Measurements from ENCODE around the gene EPB41L4B. TPM values are rescaled to one million over a fixed set of nuclear protein-coding genes. Genes with fewer than 3 reads are reported as not detected.
A peak's percentile ranks its signal among the peaks of the same experiment; 100 is the strongest.

Gene EPB41L4B
- total RNA-seq, 2 donors from 2014 or later, result 87.3 to 151 TPM

DNA sequence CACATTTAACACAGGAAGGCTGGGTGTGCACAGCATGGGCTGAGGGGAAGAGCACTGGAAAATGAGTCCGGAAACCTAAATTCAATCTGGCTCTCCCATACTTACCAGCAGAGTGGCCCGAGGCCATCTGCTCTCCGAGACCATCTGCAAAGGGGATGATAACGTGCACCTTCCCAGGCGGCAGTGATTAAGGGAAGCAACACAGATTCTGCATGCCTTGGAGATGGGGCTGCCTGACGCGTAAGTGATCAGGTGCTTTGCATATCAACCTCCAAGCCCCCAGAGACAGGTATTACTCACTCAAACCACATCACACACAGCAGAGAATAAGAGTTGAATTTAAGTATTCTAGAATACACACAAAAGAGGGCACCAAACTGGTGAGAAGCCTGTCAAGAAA is 9.1 kb downstream of the EPB41L4B start:
- Histone ChIP-seq H3K36me3 (no peaks in the 10 kb centered on the region), H3K27me3 (no peaks in the 10 kb centered on the region), H3K9me3 (no peaks in the 10 kb centered on the region), H3K9ac (ENCODE audit: low read depth in 2 of 2, low read length in 2 of 2) (no peak overlapping the region), H3K4me3 (no peak overlapping the region), H3K27ac (no peak overlapping the region), H3K4me1 (peaks cover 21% of the 10 kb centered on the region)
- DNase-seq, result no peak
- intact Hi-C loops (cut with DNase I), result no loop called here
- TF ChIP-seq, protein P1, sequence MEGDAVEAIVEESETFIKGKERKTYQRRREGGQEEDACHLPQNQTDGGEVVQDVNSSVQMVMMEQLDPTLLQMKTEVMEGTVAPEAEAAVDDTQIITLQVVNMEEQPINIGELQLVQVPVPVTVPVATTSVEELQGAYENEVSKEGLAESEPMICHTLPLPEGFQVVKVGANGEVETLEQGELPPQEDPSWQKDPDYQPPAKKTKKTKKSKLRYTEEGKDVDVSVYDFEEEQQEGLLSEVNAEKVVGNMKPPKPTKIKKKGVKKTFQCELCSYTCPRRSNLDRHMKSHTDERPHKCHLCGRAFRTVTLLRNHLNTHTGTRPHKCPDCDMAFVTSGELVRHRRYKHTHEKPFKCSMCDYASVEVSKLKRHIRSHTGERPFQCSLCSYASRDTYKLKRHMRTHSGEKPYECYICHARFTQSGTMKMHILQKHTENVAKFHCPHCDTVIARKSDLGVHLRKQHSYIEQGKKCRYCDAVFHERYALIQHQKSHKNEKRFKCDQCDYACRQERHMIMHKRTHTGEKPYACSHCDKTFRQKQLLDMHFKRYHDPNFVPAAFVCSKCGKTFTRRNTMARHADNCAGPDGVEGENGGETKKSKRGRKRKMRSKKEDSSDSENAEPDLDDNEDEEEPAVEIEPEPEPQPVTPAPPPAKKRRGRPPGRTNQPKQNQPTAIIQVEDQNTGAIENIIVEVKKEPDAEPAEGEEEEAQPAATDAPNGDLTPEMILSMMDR (IDR thresholded peaks at IDR 0.05), result no peak

DNA sequence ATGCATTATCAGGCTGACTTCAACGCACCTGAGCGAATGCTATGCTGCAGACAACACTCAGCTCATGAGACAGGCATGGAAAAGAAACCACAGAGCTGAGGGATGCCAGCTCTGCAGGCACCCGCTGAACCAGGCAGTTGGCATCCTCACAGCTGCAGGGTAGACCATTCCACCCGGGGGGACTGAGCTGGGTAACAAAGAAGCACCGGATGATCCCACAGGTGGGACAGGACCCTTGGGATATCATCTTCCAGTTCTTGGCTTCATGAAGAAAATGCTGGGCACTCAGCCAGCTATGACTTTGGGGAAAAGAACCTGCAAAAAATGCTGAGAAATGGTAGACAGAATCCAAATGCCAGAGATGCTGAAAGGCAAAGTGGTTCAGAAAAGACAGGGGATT is 9.6 kb downstream of the EPB41L4B start:
- H3K36me3 ChIP-seq, result no peaks in the 10 kb centered on the region
- no peaks in the 10 kb centered on the region for H3K9me3 ChIP-seq
- intact Hi-C loops (cut with DNase I), result no loop called here
- no peak for DNase-seq
- H3K27me3 ChIP-seq, result no peaks in the 10 kb centered on the region
- H3K27ac ChIP-seq, result no peak overlapping the region
- H3K4me3 ChIP-seq, result no peak overlapping the region
- H3K4me1 ChIP-seq, result peaks cover 21% of the 10 kb centered on the region
- no peak overlapping the region for H3K9ac ChIP-seq (ENCODE audit: low read depth in 2 of 2, low read length in 2 of 2)
- TF ChIP-seq, protein P1 (IDR thresholded peaks at IDR 0.05), result no peak

DNA sequence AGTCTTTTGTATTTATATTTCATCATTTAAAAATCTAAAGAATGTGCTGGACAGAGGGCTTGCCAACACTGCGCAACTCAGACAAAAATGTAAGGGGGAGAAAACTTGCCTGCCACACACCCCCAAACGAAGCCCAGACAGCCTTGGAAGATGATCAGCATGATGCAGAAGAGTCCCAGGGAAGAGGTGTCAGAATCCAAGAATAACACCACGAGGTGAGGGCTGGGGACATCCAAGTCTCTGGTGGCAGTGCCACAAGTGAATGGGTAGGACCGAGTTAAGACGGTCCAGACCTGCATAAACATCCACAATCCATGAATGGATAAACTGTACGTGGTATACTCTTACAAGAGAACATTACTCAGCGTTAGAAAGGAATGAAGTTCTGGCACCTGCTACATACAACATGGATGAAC is 10.4 kb downstream of the EPB41L4B start:
- H3K27me3 ChIP-seq, result no peaks in the 10 kb centered on the region
- DNase-seq, result no peak
- no peak overlapping the region for H3K27ac ChIP-seq

DNA sequence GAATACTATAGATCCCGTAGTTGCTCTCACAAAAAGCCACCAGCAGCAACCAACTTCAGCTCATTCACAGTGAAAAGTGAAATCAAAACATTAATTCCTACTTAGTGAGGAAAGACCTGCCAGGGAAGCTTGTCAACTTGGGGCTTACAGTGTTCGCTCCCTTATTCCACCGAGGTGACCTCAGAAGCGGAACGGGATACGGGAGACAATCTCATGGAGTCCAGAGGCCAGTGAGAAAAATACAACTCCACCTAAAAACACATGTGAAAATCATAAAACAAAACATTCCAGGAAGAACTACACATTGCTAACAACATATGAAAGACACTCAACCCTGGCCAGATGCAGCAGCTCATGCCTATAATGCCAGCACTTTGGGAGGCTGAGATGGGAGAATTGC is 11.6 kb downstream of the EPB41L4B start:
- peak overlapping the region; percentile 88 for H3K27ac ChIP-seq
- no peaks in the 10 kb centered on the region for H3K9me3 ChIP-seq
- no peak for DNase-seq
- H3K27me3 ChIP-seq, result no peaks in the 10 kb centered on the region
- peaks cover 17% of the 10 kb centered on the region for H3K4me1 ChIP-seq
- TF ChIP-seq, protein P1 (IDR thresholded peaks at IDR 0.05), result no peak
- no peaks in the 10 kb centered on the region for H3K36me3 ChIP-seq
- intact Hi-C loops (cut with DNase I), result no loop called here
- no peak overlapping the region for H3K4me3 ChIP-seq
- H3K9ac ChIP-seq (ENCODE audit: low read depth in 2 of 2, low read length in 2 of 2), result no peak overlapping the region

More for the DNA sequence above, 10.4 kb downstream of the EPB41L4B start:
- Histone ChIP-seq H3K9me3 (no peaks in the 10 kb centered on the region), H3K4me3 (no peak overlapping the region), H3K9ac (ENCODE audit: low read depth in 2 of 2, low read length in 2 of 2) (no peak overlapping the region), H3K36me3 (no peaks in the 10 kb centered on the region), H3K4me1 (peaks cover 14% of the 10 kb centered on the region)
- TF ChIP-seq, protein P1 (IDR thresholded peaks at IDR 0.05), result no peak
- intact Hi-C loops (cut with DNase I), result no loop called here

DNA sequence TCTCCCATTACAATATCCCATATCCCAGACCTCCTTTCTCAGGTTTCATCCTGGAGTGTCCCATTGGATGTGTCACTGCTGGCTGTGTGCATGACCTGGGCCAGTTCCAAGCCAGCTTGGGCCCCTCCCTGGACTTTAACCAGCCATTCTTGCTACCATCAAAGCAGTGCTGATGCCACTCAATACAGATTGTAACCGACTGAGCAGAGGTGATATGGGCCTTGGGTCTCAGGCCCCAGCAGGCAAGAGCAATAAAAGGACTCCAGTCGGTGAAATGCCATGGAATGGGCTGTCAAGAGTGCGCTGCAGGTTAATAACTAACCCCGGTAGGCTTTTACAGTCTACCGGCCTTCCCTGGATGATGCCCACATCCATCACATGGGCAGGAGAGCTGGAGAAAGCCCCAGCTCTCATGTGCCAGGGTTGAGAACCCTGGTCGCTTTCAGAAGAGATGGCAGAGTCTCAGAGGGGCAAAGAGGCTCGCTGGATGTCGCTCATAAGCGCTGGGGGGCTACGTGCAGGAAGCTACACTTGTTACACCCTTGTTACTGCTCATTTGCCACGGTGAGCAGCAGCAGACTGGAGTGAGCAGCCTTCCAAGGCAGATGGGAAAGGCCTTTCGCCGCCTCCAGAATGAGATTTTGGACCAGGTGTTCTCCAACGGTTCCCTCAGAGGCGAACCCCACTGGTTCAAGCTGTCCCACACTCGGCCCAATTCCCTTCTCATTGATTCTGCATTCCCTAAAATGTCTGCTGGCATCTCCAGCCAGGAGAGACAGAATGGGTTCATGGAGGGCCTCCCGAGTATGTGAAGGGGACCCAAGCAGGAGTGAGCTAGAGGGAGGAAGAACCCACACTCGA is 13.2 kb downstream of the EPB41L4B start:
- no peak overlapping the region for H3K4me3 ChIP-seq
- no peaks in the 10 kb centered on the region for H3K27me3 ChIP-seq
- peak overlapping the region in 1 of 2 donors; percentile 83 for H3K9ac ChIP-seq (ENCODE audit: low read depth in 2 of 2, low read length in 2 of 2)
- intact Hi-C loops (cut with DNase I), result no loop called here
- H3K4me1 ChIP-seq, result peaks cover 21% of the 10 kb centered on the region
- peak; percentile 90 for DNase-seq
- TF ChIP-seq, protein P1 (IDR thresholded peaks at IDR 0.05), result no peak
- H3K27ac ChIP-seq, result peak overlapping the region; percentile 88
- no peaks in the 10 kb centered on the region for H3K36me3 ChIP-seq
- no peaks in the 10 kb centered on the region for H3K9me3 ChIP-seq

Measured in colonic mucosa (tissue), 4 donors.